Measurements from ENCODE around the gene PRDM9. TPM values are rescaled to one million over a fixed set of nuclear protein-coding genes. Genes with fewer than 3 reads are reported as not detected.
"Not testable (repeated sequence)": the region's sequence is repeated elsewhere in the genome, so short reads cannot be mapped to it uniquely, and the experiment has no call there.

The PRDM9 gene
- polyA plus RNA-seq, 1 experiment = not detected

- no peak for DNase-seq (ENCODE audit: low read depth)
- Histone ChIP-seq H3K36me3 (ENCODE audit: control insufficient read depth, insufficient read depth, low read length) (no peaks in the 10 kb centered on the region), H3K27me3 (ENCODE audit: control insufficient read depth, insufficient read depth, low read length) (no peaks in the 10 kb centered on the region), H3K4me3 (ENCODE audit: low read depth, low read length) (no peak overlapping the region)
- CTCF ChIA-PET = interaction anchor here (0.9 kb wide), 1 partner anchor 11 kb away, joined by 3 read pairs; no protein-coding TSS in a partner anchor
- POLR2A ChIA-PET = no interaction called here
- no peak for TF ChIP-seq CTCF (IDR thresholded peaks at IDR 0.05; ENCODE audit: insufficient read depth, low read depth, low read length)
Measured at GRCh38 chr5:23506329-23507236, 826 bp upstream of the PRDM9 start.

- H3K4me3 ChIP-seq (ENCODE audit: low read depth, low read length); H3K36me3 ChIP-seq (ENCODE audit: control insufficient read depth, insufficient read depth, low read length); POLR2A ChIA-PET; CTCF ChIA-PET; DNase-seq (ENCODE audit: low read depth); H3K27me3 ChIP-seq (ENCODE audit: control insufficient read depth, insufficient read depth, low read length): not testable (repeated sequence)
Measured at GRCh38 chr5:23510434-23510833, 3.0 kb downstream of the PRDM9 start.

- DNase-seq (ENCODE audit: low read depth) = no peak
- ChIA-PET CTCF (no interaction called here), POLR2A (no interaction called here)
- no peaks in the 10 kb centered on the region for H3K36me3 ChIP-seq (ENCODE audit: control insufficient read depth, insufficient read depth, low read length)
- no peak for TF ChIP-seq CTCF (IDR thresholded peaks at IDR 0.05; ENCODE audit: insufficient read depth, low read depth, low read length)
- no peak overlapping the region for H3K4me3 ChIP-seq (ENCODE audit: low read depth, low read length)
- no peaks in the 10 kb centered on the region for H3K27me3 ChIP-seq (ENCODE audit: control insufficient read depth, insufficient read depth, low read length)
Measured at GRCh38 chr5:23522553-23522952, 15.1 kb downstream of the PRDM9 start.

GRCh38 chr5:23523031-23523430 is 15.6 kb downstream of the PRDM9 start:
- no peak for TF ChIP-seq CTCF (IDR thresholded peaks at IDR 0.05; ENCODE audit: insufficient read depth, low read depth, low read length)
- no peaks in the 10 kb centered on the region for H3K27me3 ChIP-seq (ENCODE audit: control insufficient read depth, insufficient read depth, low read length)
- H3K36me3 ChIP-seq (ENCODE audit: control insufficient read depth, insufficient read depth, low read length) = no peaks in the 10 kb centered on the region
- no peak for DNase-seq (ENCODE audit: low read depth)
- CTCF ChIA-PET = no interaction called here
- POLR2A ChIA-PET = no interaction called here
- H3K4me3 ChIP-seq (ENCODE audit: low read depth, low read length) = no peak overlapping the region

GRCh38 chr5:23523998-23524397 is 16.6 kb downstream of the PRDM9 start:
- DNase-seq (ENCODE audit: low read depth) = no peak
- ChIA-PET CTCF (no interaction called here), POLR2A (no interaction called here)
- Histone ChIP-seq H3K27me3 (ENCODE audit: control insufficient read depth, insufficient read depth, low read length) (no peaks in the 10 kb centered on the region), H3K36me3 (ENCODE audit: control insufficient read depth, insufficient read depth, low read length) (no peaks in the 10 kb centered on the region), H3K4me3 (ENCODE audit: low read depth, low read length) (no peak overlapping the region)
- no peak for TF ChIP-seq CTCF (IDR thresholded peaks at IDR 0.05; ENCODE audit: insufficient read depth, low read depth, low read length)

- Histone ChIP-seq H3K4me3 (ENCODE audit: low read depth, low read length) (no peak overlapping the region), H3K36me3 (ENCODE audit: control insufficient read depth, insufficient read depth, low read length) (no peaks in the 10 kb centered on the region), H3K27me3 (ENCODE audit: control insufficient read depth, insufficient read depth, low read length) (no peaks in the 10 kb centered on the region)
- no peak for DNase-seq (ENCODE audit: low read depth)
- no peak for TF ChIP-seq CTCF (IDR thresholded peaks at IDR 0.05; ENCODE audit: insufficient read depth, low read depth, low read length)
- CTCF ChIA-PET = no interaction called here
- POLR2A ChIA-PET = no interaction called here
Measured at GRCh38 chr5:23525751-23526150, 18.3 kb downstream of the PRDM9 start.

GRCh38 chr5:23526616-23527015 is 19.2 kb downstream of the PRDM9 start:
- H3K4me3 ChIP-seq (ENCODE audit: low read depth, low read length); DNase-seq (ENCODE audit: low read depth); POLR2A ChIA-PET; H3K36me3 ChIP-seq (ENCODE audit: control insufficient read depth, insufficient read depth, low read length); H3K27me3 ChIP-seq (ENCODE audit: control insufficient read depth, insufficient read depth, low read length): not testable (repeated sequence)
- CTCF ChIA-PET = interaction anchor here (0.7 kb wide), 1 partner anchor 343 kb away, joined by 3 read pairs; no protein-coding TSS in a partner anchor

GRCh38 chr5:23527216-23527920 is 20.0 kb downstream of the PRDM9 start:
- H3K36me3 ChIP-seq (ENCODE audit: control insufficient read depth, insufficient read depth, low read length); DNase-seq (ENCODE audit: low read depth); POLR2A ChIA-PET; H3K4me3 ChIP-seq (ENCODE audit: low read depth, low read length); CTCF ChIA-PET; H3K27me3 ChIP-seq (ENCODE audit: control insufficient read depth, insufficient read depth, low read length): not testable (repeated sequence)

All from BJ (cell line).